Measurements from ENCODE around the gene CHMP2A.
A peak's percentile ranks its signal among the peaks of the same experiment; 100 is the strongest.
"Not testable (repeated sequence)": the region's sequence is repeated elsewhere in the genome, so short reads cannot be mapped to it uniquely, and the experiment has no call there.

Gene CHMP2A

GRCh38 chr19:58553799-58554493 is 959 bp downstream of the CHMP2A start:
- no peak for DNase-seq

- no peak for DNase-seq
These were observed 2.2 kb downstream of the CHMP2A start for GRCh38 chr19:58552655-58553054.

- no peak for DNase-seq
These were observed 3.1 kb downstream of the CHMP2A start for GRCh38 chr19:58551577-58552471.

GRCh38 chr19:58551123-58551497 is 3.8 kb downstream of the CHMP2A start:
- no peak for DNase-seq

GRCh38 chr19:58550362-58551122 is 4.4 kb downstream of the CHMP2A start:
- DNase-seq, result no peak

- DNase-seq, result no peak
These were observed 5.1 kb downstream of the CHMP2A start for GRCh38 chr19:58549664-58550361.

GRCh38 chr19:58548859-58549663 is 5.8 kb downstream of the CHMP2A start:
- no peak for DNase-seq

- DNase-seq, result no peak
These were observed 7.3 kb downstream of the CHMP2A start for GRCh38 chr19:58547323-58548312.

GRCh38 chr19:58546019-58546530 is 8.8 kb downstream of the CHMP2A start:
- DNase-seq, result no peak

GRCh38 chr19:58545286-58546018 is 9.5 kb downstream of the CHMP2A start:
- no peak for DNase-seq

GRCh38 chr19:58544591-58545285 is 10.2 kb downstream of the CHMP2A start:
- DNase-seq, result no peak

- no peak for DNase-seq
These were observed 10.9 kb downstream of the CHMP2A start, which contains the start of gene TRIM28 for GRCh38 chr19:58543826-58544590. Gene TRIM28, plus strand, starts transcription at chr19:58544064. Its CDS starts 694 bp downstream, at chr19:58544758.

- not testable (repeated sequence) for DNase-seq
These were observed 12.1 kb downstream of the CHMP2A start for GRCh38 chr19:58542641-58543372.

GRCh38 chr19:58539169-58539559 is 15.7 kb downstream of the CHMP2A start:
- DNase-seq, result not testable (repeated sequence)

- peak; percentile 68 for DNase-seq
These were observed 16.4 kb downstream of the CHMP2A start for GRCh38 chr19:58538257-58539168.

All from DMS79 treated with DMSO at 0.1 percent for 48 hours (cell line).